Measurements from ENCODE around the gene SYT8. TPM values are rescaled to one million over a fixed set of nuclear protein-coding genes. Genes with fewer than 3 reads are reported as not detected.
"Not testable (repeated sequence)": the region's sequence is repeated elsewhere in the genome, so short reads cannot be mapped to it uniquely, and the experiment has no call there.

Gene SYT8
- not detected in 2 replicates for total RNA-seq (2014; rRNA removed; shearing (Covaris generic))

DNA sequence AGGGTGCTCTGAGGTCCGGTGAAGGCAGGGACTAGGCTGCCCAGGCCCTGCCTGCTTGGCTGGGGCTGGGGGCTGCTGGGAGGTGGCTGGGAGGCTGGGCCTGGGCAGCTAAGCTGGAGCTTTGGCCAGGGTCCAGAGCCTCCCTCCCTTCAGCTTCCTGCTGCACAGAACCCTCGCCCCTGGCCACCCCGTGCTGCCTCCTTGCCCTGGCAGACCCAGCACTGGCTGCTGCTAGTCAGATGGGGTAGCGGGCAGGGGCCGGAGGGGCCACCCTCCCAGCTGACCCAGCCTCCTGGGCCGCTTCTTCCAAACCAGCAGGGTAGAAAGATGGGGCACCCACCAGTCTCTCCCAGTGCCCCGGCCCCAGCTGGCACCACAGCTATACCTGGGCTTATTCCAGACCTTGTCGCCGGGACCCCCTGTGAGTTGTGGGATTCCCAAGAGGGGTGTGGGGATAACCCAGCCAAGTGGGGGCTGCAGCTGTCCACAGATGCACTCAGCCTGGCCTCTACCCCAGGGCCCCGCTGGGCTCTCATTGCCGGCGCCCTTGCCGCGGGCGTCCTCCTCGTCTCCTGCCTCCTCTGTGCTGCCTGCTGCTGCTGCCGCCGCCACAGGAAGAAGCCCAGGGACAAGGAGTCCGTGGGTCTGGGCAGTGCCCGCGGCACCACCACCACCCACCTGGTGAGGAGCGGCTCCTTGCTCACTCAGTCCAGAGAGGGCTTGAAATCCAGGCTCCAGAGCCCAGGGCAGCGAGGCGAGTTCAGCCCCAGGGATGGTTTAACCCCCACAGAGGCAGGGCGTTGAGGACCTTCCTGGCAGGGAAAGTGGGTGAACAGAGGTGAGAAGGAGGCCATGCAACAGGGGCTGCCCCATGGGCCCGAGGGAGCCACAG is at the start of gene SYT8:
Gene SYT8 (plus strand): TSS at position 212 of the 892 bp plus-strand sequence. CDS start 116 bp downstream, at position 328.
- in situ Hi-C loops (cut with HindIII; ENCODE audit: low sequenced_read_pairs), result no loop called here
- no peak for DNase-seq (ENCODE audit: low spot score)

- in situ Hi-C loops (cut with HindIII; ENCODE audit: low sequenced_read_pairs), result no loop called here
- no peak for DNase-seq (ENCODE audit: low spot score)
Measured at GRCh38 chr11:1785749-1786413, 48.9 kb upstream of the SYT8 start.

DNA sequence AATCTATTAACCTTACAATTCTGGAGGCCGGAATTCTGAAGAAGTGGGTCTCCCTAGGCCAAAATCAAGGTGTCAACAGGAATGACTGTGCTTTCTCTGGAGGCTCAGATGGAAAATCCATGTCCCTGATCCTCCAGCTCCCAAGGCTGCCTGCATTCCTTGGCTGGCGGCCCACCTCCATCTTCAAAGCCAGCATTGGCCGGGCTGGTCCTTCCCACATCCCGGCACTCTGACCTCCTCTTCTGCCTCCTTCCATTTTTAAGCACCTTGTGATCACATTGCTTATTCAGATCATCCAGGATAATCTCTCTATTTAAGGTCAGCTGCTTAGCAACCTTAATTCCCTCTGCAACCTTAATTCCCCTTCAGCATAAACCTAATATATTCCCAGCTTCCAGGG is 48.3 kb upstream of the SYT8 start:
- no peak for DNase-seq (ENCODE audit: low spot score)
- in situ Hi-C loops (cut with HindIII; ENCODE audit: low sequenced_read_pairs), result no loop called here

DNA sequence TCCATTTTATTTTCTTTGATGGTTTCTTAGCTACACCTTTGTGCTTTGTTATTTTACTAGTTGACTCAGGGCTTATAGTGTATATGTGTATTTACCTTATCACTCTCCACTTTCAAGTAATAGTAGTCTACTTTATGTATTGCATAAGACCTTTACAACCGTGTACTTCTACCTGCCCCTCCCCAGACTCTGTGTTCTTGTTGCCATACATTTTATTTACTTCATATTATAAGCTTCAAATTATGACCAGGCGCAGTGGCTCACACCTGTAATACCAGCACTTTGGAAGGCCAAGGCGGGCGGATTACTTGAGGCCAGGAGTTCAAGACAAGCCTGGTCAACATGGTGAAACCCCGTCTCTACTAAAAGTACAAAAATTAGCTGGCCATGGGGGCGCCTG is 42.9 kb upstream of the SYT8 start:
- no peak for DNase-seq (ENCODE audit: low spot score)
- in situ Hi-C loops (cut with HindIII; ENCODE audit: low sequenced_read_pairs), result no loop called here

DNA sequence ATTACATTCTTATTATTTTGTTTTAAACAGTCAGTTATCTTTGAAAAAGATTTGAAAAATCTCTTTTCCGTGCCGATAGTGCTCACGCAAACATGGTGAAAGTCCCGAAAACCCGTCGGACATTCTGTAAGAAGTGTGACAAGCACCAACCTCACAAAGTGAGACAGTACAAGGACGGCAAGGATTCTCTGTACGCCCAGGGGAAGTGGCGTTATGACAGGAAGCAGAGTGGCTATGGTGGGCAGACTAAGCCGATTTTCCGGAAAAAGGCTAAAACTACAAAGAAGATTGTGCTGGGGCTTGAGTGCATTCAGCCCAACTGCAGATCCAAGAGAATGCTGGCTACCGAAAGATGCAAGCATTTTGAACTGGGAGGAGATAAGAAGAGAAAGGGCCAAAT is 42.3 kb upstream of the SYT8 start:
- in situ Hi-C loops (cut with HindIII; ENCODE audit: low sequenced_read_pairs), result no loop called here
- no peak for DNase-seq (ENCODE audit: low spot score)

DNA sequence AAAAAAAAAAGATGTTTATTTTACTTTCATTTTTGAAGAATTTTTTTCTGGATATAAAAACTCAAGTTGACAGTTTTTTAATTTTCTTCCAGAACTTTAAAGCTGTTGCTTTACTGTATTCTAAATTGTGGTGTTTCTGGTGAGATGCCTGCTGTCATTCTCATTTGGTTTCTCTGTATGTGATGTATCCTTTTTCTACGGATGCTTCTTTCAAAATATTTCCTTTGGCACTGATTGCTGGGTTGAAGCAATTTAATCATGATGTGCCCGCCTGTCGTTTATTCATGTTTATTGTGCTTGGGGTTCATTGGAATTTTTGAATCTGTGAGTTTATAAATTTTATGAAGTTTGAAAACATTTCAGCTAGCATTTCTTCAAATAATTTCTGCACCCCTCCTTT is 41.7 kb upstream of the SYT8 start:
- DNase-seq (ENCODE audit: low spot score), result no peak
- in situ Hi-C loops (cut with HindIII; ENCODE audit: low sequenced_read_pairs), result no loop called here

GRCh38 chr11:1796413-1797011 is 38.3 kb upstream of the SYT8 start:
- in situ Hi-C loops (cut with HindIII; ENCODE audit: low sequenced_read_pairs), result no loop called here
- DNase-seq (ENCODE audit: low spot score), result no peak

- no peak for DNase-seq (ENCODE audit: low spot score)
- in situ Hi-C loops (cut with HindIII; ENCODE audit: low sequenced_read_pairs), result no loop called here
Measured at GRCh38 chr11:1797391-1798125, 37.2 kb upstream of the SYT8 start.

DNA sequence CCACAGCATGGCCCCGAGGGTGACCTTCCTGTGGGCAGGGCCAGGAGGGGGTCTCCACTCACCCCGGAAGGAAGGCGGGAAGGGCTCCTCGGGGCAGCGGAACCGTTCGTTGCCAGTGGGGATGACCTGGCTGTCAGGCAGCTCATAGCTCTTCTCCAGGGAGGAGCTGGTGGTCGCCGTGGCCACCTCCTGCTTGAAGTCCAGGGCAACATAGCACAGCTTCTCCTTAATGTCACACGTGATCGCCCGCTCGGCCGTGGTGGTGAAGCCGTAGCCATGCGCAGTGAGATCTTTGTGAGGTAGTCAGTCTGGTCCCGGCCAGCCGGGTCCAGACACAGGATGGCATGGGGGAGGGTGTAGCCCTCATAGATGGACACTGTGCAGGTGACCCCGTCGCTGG is 31.5 kb upstream of the SYT8 start:
- DNase-seq (ENCODE audit: low spot score), result no peak
- in situ Hi-C loops (cut with HindIII; ENCODE audit: low sequenced_read_pairs), result no loop called here

DNA sequence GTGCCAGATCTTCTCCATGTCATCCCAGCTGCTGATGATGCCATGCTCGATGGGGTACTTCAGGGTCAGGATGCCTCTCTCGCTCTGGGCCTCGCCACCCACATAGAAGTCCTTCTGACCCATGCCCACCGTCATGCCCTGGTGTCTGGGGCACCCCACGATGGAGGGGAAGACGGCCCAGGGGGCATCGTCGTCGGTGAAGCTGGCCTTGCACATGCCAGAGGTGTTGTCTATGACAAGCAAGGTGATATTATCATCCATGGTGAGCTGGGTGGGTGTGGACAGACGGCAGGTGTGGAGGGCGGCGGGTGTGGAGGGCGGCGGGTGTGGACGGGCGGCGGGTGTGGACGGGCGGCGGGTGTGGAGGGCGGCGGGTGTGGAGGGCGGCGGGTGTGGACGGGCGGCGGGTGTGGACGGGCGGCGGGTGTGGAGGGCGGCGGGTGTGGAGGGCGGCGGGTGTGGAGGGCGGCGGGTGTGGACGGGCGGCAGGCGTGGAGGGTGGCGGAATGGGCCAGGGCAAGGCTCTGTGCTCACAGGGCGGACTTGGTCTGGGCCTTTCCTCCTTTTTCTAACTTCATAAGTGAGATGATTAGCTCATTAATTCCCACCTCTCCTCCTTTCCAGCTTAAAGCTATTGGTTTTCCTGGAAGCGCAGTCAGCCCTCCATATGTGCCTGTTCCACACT is 30.8 kb upstream of the SYT8 start:
- DNase-seq (ENCODE audit: low spot score); in situ Hi-C loops (cut with HindIII; ENCODE audit: low sequenced_read_pairs): not testable (repeated sequence)

- DNase-seq (ENCODE audit: low spot score), result no peak
- in situ Hi-C loops (cut with HindIII; ENCODE audit: low sequenced_read_pairs), result no loop called here
Measured at GRCh38 chr11:1805525-1805924, 29.3 kb upstream of the SYT8 start.

GRCh38 chr11:1807264-1807995 is 27.4 kb upstream of the SYT8 start:
- in situ Hi-C loops (cut with HindIII; ENCODE audit: low sequenced_read_pairs), result no loop called here
- DNase-seq (ENCODE audit: low spot score), result peak; percentile 12

GRCh38 chr11:1810761-1811160 is 24.0 kb upstream of the SYT8 start:
- DNase-seq (ENCODE audit: low spot score), result no peak
- in situ Hi-C loops (cut with HindIII; ENCODE audit: low sequenced_read_pairs), result no loop called here

GRCh38 chr11:1812274-1812673 is 22.5 kb upstream of the SYT8 start:
- in situ Hi-C loops (cut with HindIII; ENCODE audit: low sequenced_read_pairs), result no loop called here
- no peak for DNase-seq (ENCODE audit: low spot score)

- in situ Hi-C loops (cut with HindIII; ENCODE audit: low sequenced_read_pairs), result no loop called here
- DNase-seq (ENCODE audit: low spot score), result no peak
Measured at GRCh38 chr11:1812801-1813200, 22.0 kb upstream of the SYT8 start.

DNA sequence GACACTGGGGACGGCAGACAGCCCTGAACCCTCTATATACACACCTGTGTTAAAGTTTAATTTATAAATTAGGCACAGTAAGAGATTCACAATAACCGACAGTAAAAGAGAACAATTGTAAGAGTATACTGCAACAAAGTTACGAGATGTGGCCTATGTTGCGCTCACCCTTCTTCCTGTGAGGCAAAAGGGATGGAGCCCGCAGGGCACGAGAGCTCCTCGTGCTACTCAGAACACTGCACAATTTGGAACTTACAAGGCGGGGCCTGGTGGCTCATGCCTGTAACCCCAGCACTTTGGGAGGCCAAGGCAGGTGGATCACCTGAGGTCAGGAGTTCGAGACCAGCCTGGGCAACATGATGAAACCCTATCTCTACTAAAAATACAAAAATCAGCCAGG is 21.4 kb upstream of the SYT8 start:
- DNase-seq (ENCODE audit: low spot score); in situ Hi-C loops (cut with HindIII; ENCODE audit: low sequenced_read_pairs): not testable (repeated sequence)

DNA sequence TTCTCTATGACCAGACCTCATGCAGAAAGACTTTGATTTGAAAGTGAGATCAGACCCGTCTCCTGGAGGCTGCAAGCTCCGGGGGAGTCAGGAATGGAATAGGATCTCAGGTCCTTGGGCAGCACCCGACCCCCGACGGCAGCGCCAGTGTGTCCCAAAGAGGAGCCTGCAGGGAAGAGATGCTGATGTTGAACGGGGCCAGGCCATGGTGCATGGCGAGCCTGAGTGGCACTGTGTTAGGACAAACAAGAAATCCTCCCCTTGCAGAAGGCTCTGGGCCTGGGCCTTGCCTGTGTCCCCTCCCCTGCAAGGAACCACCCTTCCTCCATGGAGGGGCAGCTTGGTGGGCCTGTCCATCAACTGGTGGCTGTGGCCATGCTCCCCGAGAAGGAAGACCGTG is 20.1 kb upstream of the SYT8 start:
- in situ Hi-C loops (cut with HindIII; ENCODE audit: low sequenced_read_pairs), result no loop called here
- DNase-seq (ENCODE audit: low spot score), result no peak

DNA sequence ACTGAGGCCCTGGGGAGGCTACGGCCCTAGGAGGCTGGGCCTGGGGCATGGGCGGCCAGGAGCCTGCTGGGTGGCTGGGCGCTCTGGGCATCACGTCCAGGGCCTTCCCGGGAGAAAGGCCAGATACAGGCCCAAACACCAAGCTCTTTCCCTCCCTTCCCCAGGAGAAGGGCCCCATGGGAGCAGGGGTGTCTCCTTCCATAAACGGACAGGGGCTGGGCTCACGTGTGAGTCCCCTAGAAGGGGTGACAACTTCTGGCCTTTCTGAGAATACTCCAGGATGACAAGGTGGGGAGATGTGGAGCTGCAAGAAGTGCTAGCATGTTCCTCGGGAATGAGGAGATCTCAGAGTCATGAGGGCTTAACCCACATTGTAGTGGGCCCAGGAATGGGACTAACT is 19.5 kb upstream of the SYT8 start:
- DNase-seq (ENCODE audit: low spot score), result no peak
- in situ Hi-C loops (cut with HindIII; ENCODE audit: low sequenced_read_pairs), result no loop called here

Data from G401 (cell line).